HG03060 (cell line): ENCODE measurements around the gene BRD2.

Experiments used
- ATAC-seq: cut with Tn5 transposase; IDR thresholded peaks from one replicate; pipeline ENCODE4 v1.9.1; 2021; ENCODE audit warnings: low read depth, moderate number of reproducible peaks; ENCODE audit not compliant: unreplicated experiment

Gene BRD2

GRCh38 chr6:32947552-32948465 lies 20.6 kb upstream of the BRD2 start:
- no peak for ATAC-seq

- ATAC-seq: no peak
Measured at GRCh38 chr6:32949113-32949512, 19.3 kb upstream of the BRD2 start.

- no peak for ATAC-seq
Measured at GRCh38 chr6:32950010-32950409, 18.4 kb upstream of the BRD2 start.

GRCh38 chr6:32950449-32950848 lies 17.9 kb upstream of the BRD2 start:
- no peak for ATAC-seq

DNA sequence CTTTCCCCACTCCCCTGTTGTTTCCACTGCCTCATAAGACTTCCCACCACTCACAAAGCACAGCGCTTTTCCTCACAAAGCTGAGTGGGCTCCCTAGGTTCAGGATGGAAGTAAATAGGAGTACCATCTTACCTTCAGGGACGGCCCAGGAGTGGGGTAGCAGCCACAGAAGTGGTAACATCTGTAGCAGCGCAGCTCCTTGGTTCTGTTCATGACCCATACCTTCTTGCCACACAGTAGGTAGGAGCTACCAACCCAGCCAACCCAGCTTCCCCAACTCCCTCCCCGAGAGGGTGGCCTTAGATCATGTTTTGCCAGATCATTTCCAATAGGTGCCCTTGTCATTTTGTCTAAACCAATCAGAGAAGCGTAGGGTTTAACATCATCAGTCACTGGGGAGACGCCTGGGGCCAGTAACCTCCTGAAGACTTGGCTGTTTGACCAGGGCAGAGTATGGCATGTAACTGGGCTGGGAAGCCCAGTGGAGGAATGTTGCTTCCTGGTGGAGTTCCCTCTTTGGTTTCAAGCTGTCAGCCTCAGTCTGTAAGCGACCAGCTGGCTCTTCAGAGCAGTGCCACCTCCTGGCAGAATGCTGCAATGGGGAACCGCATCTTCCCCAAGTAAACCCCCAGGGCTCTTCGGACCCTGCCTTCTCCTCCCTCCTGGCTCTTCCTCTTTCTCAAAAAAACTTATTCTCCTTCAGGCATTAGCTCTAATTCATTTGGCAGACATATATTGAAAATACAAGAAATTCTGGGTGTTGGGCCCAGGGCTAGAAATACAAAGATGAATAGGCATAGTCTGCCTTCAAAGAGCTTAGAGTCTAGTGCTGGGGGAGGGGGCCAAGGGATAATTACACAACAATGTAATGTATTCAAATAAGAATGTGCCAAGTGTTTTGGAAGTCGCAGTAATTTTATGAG lies 15.3 kb upstream of the BRD2 start, which contains the start of gene HLA-DMA:
TSS of gene HLA-DMA (minus strand) at position 281 of the 923 bp plus-strand sequence. CDS start at position 220, 61 bp downstream.
- ATAC-seq: peak; percentile 65

GRCh38 chr6:32953775-32954174 lies 14.6 kb upstream of the BRD2 start:
- no peak for ATAC-seq

- no peak for ATAC-seq
Measured at GRCh38 chr6:32954267-32954666, 14.1 kb upstream of the BRD2 start.

- ATAC-seq: no peak
Measured at GRCh38 chr6:32954986-32955802, 13.2 kb upstream of the BRD2 start.

- ATAC-seq: no peak
Measured at GRCh38 chr6:32956176-32956575, 12.2 kb upstream of the BRD2 start.

- ATAC-seq: no peak
Measured at GRCh38 chr6:32960563-32960962, 7.8 kb upstream of the BRD2 start.

DNA sequence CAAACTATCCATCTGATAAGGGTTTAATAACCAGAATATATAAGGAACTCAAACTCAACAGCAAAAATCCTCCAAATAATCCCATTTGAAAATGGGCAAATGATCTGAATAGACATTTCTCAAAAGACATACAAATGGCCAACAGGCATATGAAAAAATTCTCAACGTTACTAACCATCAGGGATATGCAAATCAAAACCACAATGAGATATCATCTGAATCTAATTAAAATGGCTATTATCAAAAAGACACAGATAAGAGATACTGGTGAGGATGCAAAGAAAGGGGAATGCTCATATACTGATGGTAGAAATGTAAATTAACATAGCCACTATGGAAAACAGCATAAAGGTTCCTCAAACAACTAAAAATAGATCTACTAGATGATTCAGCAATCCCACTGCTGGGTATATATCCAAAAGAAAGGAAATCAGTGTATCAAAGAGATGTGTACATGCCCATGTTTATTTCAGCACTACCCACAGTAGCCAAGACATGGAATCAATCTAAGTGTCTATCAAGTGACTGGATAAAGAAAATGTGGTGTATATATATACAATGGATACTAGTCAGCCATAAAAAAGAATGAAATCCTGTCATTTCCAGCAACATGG lies 6.1 kb upstream of the BRD2 start:
- no peak for ATAC-seq

GRCh38 chr6:32963866-32964265 lies 4.5 kb upstream of the BRD2 start:
- ATAC-seq: no peak

DNA sequence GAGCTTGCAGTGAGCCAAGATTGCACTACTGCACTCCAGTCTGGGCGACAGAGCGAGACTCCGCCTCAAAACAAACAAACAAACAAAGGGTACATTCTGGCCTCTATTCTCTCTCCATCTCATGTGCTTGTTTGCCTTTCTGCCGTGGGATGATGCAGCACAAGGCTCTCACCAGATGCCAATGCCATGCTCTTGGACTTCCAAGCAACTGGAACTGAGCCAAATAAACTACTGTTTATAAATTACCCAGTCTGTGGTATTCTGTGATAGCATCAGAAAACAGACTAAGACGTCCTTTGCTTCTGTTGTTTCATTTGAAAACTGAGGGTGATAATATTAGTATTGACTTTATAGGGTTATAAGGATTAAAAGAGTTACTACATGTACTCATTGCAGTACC lies 3.6 kb upstream of the BRD2 start:
- ATAC-seq: no peak

DNA sequence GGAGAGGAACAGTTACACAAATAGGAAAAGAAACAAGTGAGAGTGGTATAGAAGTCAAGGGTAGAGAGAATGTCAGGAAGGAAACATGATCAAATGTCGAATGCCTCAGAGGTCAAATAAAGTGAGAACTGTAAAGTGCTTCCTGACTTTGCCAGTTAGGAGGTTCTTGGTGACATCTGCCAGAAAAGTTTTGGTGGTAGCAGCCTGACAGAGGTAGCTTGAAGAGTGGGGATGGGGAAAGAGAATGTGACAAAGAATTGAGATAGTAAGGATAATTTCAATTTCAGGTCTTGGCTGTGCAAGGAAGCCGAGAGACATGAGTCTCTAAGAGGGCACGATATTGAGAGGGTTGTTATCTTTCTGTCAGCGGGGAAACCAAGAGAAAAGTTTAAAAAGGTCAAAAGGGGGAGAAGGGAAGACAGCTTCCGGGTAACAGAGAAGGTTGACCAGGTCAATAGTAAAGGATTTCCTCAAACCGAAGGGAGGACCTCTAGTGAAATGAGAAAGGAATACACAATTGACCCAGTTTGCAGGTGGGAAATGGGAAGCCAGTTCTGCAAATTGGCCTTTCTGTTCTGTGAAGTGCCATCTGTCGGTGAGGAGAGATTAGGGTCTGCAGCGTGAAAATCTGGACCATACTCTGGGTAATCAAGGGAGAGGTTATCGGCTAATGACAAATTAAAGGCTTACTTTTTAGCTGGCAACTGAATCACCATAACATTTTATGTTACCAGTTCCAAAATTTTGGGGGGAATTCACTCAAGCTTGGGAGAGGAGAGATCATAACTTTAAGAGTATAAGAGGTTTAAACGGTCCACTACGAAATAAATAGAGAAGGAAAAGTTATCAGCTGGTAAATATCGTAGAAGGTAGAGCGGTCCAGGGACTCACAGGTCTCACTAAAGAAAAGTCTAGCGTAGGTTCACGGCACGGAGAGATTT lies 973 bp upstream of the BRD2 start:
- no peak for ATAC-seq

- no peak for ATAC-seq
Measured at GRCh38 chr6:32968867-32969684, 682 bp downstream of the BRD2 start.

DNA sequence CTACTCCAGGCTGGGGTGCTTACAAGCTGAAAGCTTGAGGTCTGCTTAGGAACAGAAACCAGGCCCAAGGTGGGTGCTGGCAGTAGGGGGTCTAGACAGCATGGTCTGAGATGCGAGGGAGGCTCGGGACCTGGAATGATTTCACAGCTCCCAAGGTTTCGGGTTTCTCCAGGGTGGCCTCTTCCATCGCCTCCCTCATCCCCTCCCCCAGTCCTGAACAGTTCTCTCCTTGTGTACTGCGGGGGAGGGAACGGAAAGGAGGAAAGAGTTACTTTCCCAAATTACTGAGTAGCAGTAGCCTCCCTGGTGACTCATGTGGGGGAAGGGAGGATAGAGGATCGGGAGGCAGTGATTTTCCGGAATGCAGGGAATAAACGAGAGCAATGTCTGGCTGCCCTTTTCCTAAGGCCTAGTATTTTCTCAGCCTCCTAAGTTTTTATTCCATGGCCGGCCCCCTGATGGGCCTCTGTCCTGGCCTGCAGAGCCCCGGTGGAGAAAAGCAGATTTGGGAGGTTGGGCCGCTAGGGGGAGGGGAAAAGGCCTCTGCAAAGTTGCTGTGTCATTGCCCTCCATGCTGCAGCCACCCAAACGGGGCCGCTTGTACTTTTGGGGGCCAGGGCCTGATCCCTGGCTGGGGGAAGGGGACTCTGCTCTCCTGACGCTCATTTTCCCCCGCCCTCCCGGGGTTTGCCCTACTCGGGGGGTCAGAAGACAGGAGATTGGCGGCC lies 1.5 kb downstream of the BRD2 start:
- no peak for ATAC-seq
